GM10847 (cell line): ENCODE results near the gene GBE1.

Experiments used
- POLR2A ChIP-seq: IDR thresholded peaks from 2 replicates; pipeline ENCODE4 v1.6.1; 2011; ENCODE audit not compliant: insufficient read length; ENCODE audit errors: extremely low read depth

Gene GBE1

DNA sequence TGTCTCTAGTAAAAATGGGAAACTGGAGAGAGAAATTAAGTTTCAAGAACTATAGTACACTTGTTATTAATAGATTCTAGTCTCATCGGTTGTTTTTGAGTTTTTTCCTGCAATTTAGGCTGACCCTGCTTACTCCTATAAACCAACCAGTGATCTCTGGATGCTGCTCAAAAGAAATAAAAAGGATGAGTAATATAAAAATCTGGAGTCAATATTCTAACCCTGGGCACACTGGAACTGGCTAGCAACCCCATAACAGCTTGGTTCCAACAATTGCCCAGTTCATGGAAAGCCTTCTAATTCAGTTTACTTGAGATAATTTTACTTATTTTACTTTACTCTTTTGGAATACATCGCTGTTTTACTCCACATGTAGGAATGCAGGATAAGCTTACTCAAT, 211.6 kb downstream of the GBE1 start:
- no peak for TF ChIP-seq POLR2A

DNA sequence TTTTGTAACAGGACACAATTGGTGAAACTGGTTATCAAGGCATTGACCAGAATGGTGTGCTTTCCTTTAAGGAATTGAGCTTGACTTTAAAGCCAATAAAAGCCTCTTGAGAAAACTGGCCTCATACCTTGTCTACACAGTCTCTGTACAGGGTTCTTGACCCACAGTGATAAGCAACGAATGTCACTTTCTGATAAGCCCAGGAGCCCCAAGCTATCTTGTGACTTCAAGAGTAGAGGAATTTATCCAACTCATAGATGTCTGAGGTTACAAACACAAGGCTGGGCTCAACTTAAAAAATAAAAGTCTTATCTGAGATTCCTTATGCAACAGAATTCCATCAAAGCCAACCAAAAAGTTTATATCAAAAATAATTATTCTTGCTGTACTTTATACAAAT, 212.1 kb downstream of the GBE1 start:
- TF ChIP-seq POLR2A, result no peak

DNA sequence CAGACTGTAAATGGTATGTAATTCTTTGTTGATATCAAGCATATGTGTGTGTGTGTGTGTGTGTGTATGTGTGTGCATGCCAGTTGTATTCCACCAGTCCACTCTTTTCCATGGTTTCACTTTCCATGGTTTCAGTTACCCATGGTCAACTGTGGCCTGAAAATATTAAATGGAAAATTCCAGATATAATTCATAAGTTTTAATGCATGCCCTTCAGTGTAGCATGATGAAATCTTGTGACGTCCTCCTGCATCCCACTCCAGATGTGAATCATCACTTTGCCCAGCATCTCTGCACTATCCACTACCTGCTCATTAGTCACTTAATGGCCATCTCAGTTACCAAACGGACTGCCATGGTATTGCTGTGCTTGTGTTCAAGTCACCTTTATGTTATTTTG, 215.9 kb downstream of the GBE1 start:
- no peak for TF ChIP-seq POLR2A

DNA sequence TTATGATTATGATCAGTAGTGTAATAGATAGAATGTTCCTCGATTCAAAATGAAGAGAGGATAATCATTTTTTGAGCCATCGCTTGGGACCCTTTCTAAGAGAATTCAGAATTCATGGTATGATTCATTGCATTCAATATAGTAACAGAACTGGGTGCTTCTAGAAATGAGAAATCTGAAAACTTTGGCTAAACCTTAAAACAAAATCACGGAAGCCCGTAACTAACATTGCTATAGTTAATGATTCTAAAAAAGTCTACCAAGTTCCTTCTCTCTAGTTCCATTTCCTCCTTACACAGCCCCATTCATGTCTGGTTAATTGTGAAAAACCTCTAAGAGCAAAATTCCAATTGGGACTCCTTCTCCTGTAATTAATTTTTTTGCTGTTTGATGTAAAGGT, 217.1 kb downstream of the GBE1 start:
- no peak for TF ChIP-seq POLR2A

DNA sequence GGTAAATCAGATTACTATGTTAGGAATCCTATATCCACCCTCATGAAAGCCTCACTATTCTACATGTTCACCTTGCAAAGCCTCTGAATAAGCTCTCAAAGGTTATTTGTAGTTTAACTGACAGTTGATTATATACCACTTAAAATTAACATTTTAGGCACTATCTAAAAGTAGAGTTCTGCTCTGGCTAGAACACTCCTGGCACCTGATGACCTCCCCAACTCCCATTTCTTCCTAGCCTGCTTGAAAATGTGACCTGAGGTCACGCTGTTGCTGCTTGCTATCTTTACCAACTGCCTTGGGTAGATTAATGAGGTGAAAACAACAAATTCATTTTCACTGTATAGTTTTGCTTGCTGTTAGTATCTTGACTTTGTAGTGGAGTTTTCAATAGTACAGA, 220.7 kb downstream of the GBE1 start:
- no peak for TF ChIP-seq POLR2A

DNA sequence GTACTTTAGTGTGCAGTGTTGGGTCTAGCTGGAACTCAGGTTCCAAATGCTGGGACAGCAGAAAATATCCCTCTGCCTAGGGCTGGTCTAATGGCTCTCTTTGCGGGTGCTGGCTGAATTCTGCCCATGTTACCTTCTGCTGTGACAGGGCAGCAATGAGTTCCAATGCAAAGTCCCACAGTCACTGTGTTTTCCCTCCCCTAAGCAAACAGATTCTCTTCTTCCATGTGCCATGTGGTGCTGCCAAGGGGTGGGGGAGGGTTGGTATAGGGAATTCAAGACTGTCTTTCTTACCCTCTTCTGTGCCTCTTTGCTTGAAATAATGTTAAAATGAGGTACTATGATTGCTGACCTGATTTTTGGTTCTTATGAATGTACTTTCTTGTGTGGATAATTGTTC, 229.6 kb downstream of the GBE1 start:
- TF ChIP-seq POLR2A, result no peak

DNA sequence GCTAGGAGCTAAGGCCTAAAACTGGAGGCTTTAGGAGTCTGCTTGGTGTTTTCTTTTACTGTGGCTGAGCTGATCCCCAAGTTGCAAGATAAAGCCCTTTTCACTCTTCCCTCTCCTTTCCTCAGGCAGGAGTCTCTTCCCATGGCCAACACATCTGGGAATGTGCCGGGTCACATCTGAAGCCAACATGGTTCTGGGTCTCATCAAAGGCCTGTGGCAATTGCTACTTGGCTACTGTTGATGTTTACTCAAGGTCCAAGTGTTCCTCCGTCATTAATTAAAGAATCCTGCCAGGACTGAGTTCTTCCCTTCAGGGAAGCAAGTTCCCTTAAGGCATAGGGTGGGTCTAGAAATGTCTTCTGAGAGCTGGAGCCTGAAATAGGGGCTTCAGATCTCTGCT, 230.2 kb downstream of the GBE1 start:
- TF ChIP-seq POLR2A, result no peak

DNA sequence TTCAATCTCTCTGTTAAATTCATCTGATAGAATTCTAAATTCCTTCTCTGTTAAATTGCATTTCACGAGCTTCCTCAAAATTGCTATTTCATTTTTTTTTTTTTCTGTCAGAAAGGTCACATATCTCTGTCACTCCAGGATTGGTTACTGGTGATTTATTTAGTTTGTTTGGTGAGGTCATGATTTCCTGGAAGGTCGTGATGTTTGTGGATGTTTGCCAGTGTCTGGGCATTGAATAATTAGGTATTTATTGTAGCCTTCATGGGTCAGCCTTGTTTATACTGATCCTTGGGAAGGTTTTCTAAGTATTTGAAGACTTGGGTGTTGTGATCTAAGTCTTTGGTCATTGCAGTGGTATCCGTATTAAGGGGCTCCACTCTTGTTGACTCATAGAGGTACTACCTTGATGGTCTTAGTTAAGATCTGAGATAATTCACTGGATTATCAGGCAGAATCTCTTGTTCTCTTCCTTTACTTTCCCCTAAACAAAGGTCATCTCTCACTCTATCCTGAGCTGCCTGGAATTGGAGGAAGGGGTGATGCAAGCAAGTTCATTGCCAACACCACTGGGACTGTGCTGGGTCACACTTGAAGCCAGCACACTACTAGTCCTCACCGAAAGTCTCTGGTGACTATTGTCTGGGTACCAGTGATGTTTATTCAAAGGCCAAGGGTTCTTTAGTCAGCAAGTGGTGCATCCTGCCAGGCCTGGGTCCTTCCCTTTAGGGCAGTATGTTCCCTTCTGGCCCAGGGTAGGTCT, 231.1 kb downstream of the GBE1 start:
- no peak for TF ChIP-seq POLR2A

DNA sequence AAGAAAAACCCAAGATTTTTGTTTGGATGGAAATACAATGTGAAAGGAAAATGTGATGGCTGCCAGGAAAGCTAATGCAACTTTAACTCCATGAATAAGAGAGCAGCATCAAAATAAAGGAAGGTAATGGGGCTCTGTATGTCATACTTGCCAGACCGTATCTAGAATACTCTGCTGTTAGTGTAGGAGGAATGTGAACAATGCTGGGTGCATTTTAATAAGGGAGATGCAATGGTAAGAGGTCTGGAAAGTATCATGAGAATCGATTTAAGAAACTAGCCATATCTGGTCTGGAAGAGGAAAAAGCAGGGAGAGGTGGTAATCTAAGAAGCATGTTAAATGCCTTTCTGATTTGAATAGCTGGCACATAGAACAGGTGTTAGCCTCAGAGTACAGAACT, 239.6 kb downstream of the GBE1 start:
- no peak for TF ChIP-seq POLR2A

DNA sequence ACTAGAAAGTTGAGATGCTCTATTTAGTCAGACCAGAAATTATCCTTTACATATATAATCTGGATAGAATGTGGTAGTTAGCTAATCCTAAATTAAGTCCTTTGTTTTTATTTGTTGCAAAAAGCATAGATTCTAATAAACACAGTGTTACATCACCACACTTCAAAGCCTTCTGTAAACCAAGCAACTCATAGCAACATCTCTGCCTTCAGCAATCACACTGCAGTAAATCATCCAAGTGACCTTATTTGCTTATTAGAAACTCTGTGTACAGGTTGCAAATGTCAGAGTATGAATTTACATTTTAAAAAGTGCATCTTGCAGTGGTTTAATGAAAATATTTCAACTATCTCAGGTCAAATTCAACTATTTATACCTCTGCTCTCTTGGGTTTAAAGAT, 242.5 kb downstream of the GBE1 start:
- TF ChIP-seq POLR2A, result no peak

DNA sequence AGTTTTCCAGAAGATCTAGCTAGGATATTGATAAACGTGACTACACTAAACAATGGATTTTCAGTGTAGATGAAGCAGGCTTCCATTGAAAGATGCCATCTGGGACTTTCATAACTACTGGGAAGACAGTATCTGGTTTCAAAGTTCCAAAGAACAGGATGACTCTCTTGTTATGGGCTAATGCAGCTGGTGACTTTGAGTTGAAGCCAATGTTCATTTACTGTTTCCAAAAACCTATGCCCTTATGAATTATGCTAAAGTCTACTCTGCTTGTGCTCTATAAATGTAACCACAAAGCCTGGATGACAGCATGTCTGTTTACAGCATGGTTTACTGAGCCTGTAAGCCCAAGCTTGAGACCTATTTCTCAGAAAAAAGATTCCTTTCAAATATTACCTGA, 245.4 kb downstream of the GBE1 start:
- no peak for TF ChIP-seq POLR2A

DNA sequence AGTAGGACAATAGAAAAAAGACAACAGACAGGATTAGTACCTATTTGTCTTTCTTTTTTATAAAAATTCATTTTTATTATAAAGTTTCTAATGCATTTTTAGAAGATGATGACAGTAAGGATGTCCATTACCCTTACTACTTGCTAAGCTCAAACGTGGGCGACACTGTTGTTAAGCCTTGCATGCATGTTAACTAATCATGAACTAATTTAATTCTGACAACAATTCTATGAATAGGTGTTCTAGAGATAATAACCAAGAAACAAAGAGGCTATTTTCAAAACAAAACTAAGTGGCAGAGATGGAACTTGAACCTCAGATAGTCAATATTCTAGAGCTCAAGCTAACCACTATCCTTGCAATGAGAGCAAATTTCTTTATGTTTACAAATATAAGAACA, 247.9 kb downstream of the GBE1 start:
- TF ChIP-seq POLR2A, result no peak

DNA sequence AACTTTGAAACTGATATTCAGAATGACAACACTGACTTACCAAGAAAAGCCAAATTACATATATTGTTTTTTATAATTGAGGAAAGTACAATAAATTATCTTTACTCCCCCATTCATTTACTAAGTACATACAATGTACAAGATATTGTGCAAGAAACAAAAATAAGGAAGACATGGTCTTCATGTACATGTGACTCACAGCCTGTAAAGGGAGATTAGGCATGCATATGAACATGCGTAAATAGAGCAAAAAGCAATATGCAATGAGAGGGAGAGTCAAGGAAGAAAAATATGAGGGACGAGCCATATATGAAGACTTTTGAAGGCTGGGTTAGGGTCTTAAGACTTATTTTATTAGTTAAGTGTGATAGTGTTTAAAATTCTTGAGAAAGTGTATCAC, 258.4 kb downstream of the GBE1 start:
- no peak for TF ChIP-seq POLR2A

DNA sequence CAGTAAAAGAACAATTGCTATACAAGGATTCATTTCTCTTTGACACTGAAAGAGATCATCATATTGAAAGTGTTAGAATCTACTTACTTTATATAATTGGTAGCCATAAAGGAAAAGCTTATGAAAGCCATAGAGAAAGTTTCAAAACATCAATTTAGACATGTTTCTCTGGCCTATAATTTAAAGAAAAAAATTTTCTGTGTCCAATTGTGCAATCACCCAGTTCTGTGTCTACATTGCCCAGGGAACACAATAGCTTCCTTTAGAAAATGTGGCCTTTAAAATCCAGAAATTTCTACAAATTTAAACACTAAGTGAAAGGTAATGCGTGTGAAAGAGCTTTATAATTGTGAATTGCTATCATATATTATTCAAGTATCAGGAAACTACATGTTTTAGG, 259.2 kb downstream of the GBE1 start:
- no peak for TF ChIP-seq POLR2A

DNA sequence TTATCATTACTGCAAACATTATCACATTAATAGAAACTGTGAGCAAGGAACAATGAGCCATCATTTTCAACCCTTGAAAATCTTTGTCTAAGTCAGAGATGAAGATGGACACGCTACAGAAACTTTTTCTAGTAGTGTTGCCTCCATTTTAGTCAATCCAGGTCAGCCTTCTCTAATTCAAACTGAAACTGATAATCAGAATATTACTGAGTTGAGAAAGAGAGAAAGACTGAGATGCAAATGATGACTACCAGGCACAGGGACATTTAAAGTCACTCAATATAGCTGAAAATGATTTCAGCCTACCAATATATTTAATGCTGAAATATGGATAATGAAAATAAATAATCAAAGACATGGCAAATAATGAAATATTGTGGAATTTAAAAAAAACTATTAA, 261.4 kb downstream of the GBE1 start:
- no peak for TF ChIP-seq POLR2A

DNA sequence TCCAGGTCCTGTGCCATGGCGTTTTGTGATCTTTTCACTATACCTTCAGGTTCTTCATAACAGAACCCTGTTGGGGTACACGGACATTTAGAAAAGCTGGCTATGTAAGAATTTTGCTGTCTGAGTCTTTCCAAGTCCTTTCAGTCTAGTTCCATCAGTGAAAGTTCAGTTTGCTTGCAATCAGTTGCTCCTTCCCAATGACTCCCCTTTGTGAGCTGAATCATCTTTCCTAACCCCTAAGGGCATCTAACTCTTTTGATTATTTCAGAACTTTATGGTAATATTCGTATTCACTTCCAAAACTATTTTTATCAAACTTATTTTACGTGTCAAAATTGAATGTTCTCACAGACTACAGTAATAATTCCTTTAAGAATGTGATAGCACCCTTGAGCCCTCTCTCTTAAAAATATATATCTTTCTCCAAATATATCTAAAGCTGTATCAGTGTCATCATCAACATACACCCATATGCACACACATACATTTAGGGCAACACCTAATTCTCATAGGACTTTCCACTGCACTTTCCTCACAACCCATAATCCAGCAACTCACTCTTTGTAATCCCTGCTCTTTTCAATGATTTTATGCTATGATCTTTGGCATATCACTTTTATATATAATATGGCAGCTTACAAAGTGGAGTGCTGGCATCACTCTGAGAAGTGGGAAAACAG, 263.7 kb downstream of the GBE1 start:
- no peak for TF ChIP-seq POLR2A

DNA sequence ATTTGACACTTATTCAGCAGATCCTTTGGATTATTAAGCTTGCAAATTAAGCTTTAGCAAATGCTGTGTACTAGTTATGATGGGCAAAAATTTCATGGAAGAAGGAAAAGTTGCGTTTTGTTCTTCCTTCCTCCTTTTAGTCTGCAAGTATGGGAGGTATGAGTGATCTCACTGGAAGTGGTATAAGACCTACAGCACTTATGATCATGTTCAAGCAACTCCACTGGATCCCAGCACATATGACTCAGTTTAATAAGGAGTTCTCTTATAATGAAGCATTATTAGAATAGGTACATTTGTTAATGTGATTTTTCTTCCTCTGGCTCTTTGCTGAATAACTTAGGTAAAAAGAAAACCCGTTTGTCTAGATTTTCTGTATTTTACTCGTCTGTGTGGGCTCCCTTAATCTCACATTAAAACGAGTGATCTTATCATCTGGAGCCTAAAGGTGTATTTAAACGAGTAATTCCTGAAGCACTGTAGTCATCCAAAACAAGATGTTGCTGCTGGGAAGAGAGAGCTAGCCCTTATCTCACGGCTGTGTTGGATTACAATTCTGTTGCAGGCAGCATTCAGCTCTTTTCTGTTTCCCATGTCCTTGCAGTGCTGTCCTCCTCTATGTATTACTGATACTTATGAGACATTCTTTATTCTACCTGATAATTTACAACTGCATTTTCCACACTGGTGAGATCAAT, 264.9 kb downstream of the GBE1 start:
- TF ChIP-seq POLR2A, result no peak

DNA sequence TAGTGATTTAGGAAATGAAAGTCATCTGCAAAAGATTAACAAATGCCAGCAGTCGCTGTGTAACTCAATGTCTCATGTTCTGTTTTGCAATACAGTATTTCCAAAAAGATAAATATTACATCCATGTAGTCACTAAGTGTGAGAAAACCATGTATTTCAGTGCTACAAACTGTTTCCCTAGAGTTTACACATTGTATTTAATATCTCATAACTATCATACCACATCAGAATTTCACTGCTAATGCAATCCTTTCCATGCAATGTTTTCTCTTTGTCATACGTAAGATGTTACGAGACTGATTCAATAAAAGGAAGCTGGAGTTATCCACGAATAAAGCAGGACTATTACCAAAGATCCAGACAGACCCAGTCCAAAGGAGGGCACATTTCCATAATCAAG, 269.4 kb downstream of the GBE1 start:
- no peak for TF ChIP-seq POLR2A
